HEK293T (cell line): Measurements from ENCODE around the gene ARHGAP10.

Source experiments
- ARNT ChIP-seq: fragments of 450-650 bp; IDR thresholded peaks from 2 replicates; pipeline ENCODE4 v1.6.1; 2017; ENCODE audit warnings: mild to moderate bottlenecking
- BHLHE40 ChIP-seq: fragments of 450-650 bp; IDR thresholded peaks from 2 replicates; pipeline ENCODE4 v1.6.1; 2016; ENCODE audit warnings: mild to moderate bottlenecking, moderate library complexity, borderline replicate concordance
- ELF4 ChIP-seq: fragments of 450-650 bp; IDR thresholded peaks from 2 replicates; pipeline ENCODE4 v1.6.1; 2017; ENCODE audit warnings: antibody characterized with exemption
- FOXA1 ChIP-seq: fragments of 450-650 bp; IDR thresholded peaks from 2 replicates; pipeline ENCODE4 v1.6.1; 2016; ENCODE audit warnings: mild to moderate bottlenecking
- FOXM1 ChIP-seq: fragments of 450-650 bp; IDR thresholded peaks from 2 replicates; pipeline ENCODE4 v1.6.1; 2017; ENCODE audit warnings: mild to moderate bottlenecking, borderline replicate concordance
- HDGF ChIP-seq: fragments of 450-650 bp; IDR thresholded peaks from 2 replicates; pipeline ENCODE4 v1.6.1; 2017; ENCODE audit warnings: antibody characterized with exemption, borderline replicate concordance
- L3MBTL2 ChIP-seq: fragments of 450-650 bp; conservative IDR thresholded peaks from 2 replicates; pipeline ENCODE4 v1.6.1; 2016; ENCODE audit warnings: mild to moderate bottlenecking
- LEF1 ChIP-seq: fragments of 450-650 bp; IDR thresholded peaks from 2 replicates; pipeline ENCODE4 v1.6.1; 2017; ENCODE audit warnings: mild to moderate bottlenecking, borderline replicate concordance
- PKNOX1 ChIP-seq: fragments of 450-650 bp; IDR thresholded peaks from 2 replicates; pipeline ENCODE4 v1.6.1; 2016
- SP1 ChIP-seq: fragments of 450-650 bp; IDR thresholded peaks from 2 replicates; pipeline ENCODE4 v1.6.1; 2017
- SUZ12 ChIP-seq: fragments of 450-650 bp; IDR thresholded peaks from 2 replicates; pipeline ENCODE4 v1.6.1; 2016; ENCODE audit warnings: mild to moderate bottlenecking
- TARDBP ChIP-seq: fragments of 450-650 bp; IDR thresholded peaks from 2 replicates; pipeline ENCODE4 v1.6.1; 2016

- TF ChIP-seq FOXA1 = no peak
- no peak for TF ChIP-seq HDGF
- TF ChIP-seq ELF4 = no peak
- TF ChIP-seq FOXM1 = no peak
- no peak for TF ChIP-seq TARDBP
- TF ChIP-seq PKNOX1 = no peak
- no peak for TF ChIP-seq SUZ12
- no peak for TF ChIP-seq L3MBTL2
- TF ChIP-seq ARNT = no peak
- TF ChIP-seq BHLHE40 = no peak
- TF ChIP-seq LEF1 = no peak
- TF ChIP-seq SP1 = no peak
Measured at GRCh38 chr4:148059617-148060180, 327.8 kb downstream of the ARHGAP10 start.
